Measurements from ENCODE around the gene MVK.
A peak's percentile ranks its signal among the peaks of the same experiment; 100 is the strongest.

Gene MVK

GRCh38 chr12:109573029-109573913 lies at the start of gene MVK, which contains the start of gene MMAB:
MVK (plus strand) TSS chr12:109573794; CDS start chr12:109574823, 1,029 bp downstream.
MMAB (minus strand) TSS chr12:109573504; CDS start chr12:109573480, 24 bp downstream.
- peak; percentile 97 for DNase-seq (ENCODE audit: low read depth)

GRCh38 chr12:109524466-109525278 lies 48.9 kb upstream of the MVK start:
- no peak for DNase-seq (ENCODE audit: low read depth)

- DNase-seq (ENCODE audit: low read depth) = no peak
Measured at GRCh38 chr12:109525279-109525585, 48.4 kb upstream of the MVK start.

GRCh38 chr12:109527489-109528123 lies 46.0 kb upstream of the MVK start:
- DNase-seq (ENCODE audit: low read depth) = no peak

- no peak for DNase-seq (ENCODE audit: low read depth)
Measured at GRCh38 chr12:109529691-109530640, 43.6 kb upstream of the MVK start.

GRCh38 chr12:109531411-109531810 lies 42.2 kb upstream of the MVK start:
- no peak for DNase-seq (ENCODE audit: low read depth)

- DNase-seq (ENCODE audit: low read depth) = no peak
Measured at GRCh38 chr12:109532721-109533486, 40.7 kb upstream of the MVK start.

- DNase-seq (ENCODE audit: low read depth) = no peak
Measured at GRCh38 chr12:109533487-109533740, 40.2 kb upstream of the MVK start.

- no peak for DNase-seq (ENCODE audit: low read depth)
Measured at GRCh38 chr12:109534456-109534855, 39.1 kb upstream of the MVK start.

GRCh38 chr12:109535231-109535862 lies 38.2 kb upstream of the MVK start:
- DNase-seq (ENCODE audit: low read depth) = no peak

- DNase-seq (ENCODE audit: low read depth) = no peak
Measured at GRCh38 chr12:109535863-109536250, 37.7 kb upstream of the MVK start.

- no peak for DNase-seq (ENCODE audit: low read depth)
Measured at GRCh38 chr12:109537136-109537535, 36.5 kb upstream of the MVK start.

GRCh38 chr12:109538191-109538863 lies 35.3 kb upstream of the MVK start:
- peak; percentile 39 for DNase-seq (ENCODE audit: low read depth)

- no peak for DNase-seq (ENCODE audit: low read depth)
Measured at GRCh38 chr12:109539508-109539907, 34.1 kb upstream of the MVK start.

GRCh38 chr12:109540526-109541412 lies 32.8 kb upstream of the MVK start:
- DNase-seq (ENCODE audit: low read depth) = no peak

- DNase-seq (ENCODE audit: low read depth) = no peak
Measured at GRCh38 chr12:109541413-109541726, 32.2 kb upstream of the MVK start.

GRCh38 chr12:109542014-109542413 lies 31.6 kb upstream of the MVK start:
- DNase-seq (ENCODE audit: low read depth) = no peak

- no peak for DNase-seq (ENCODE audit: low read depth)
Measured at GRCh38 chr12:109542876-109543275, 30.7 kb upstream of the MVK start.

- DNase-seq (ENCODE audit: low read depth) = no peak
Measured at GRCh38 chr12:109544955-109545531, 28.6 kb upstream of the MVK start.

Measured in CMK (cell line).